Subcutaneous adipose tissue (tissue), 4 donors: Measurements from ENCODE around the gene EXTL1. TPM values are rescaled to one million over a fixed set of nuclear protein-coding genes. Genes with fewer than 3 reads are reported as not detected.

Experiments
- total RNA-seq, 4 donors: library from RNA; depleted of rRNA; stranded (reverse); fragments of >200 nt; gene quantifications; one replicate each; pipeline ENCODE4 v1.1.0, GENCODE V29; 2016
- TF ChIP-seq, protein P1 (sequence below): fragments of 450-650 bp; IDR thresholded peaks from one replicate; pipeline ENCODE4 v1.5.1; 2016; ENCODE audit warnings: low read depth, mild to moderate bottlenecking, control low read depth, antibody characterized with exemption, moderate library complexity

Gene EXTL1
- total RNA-seq, 4 donors from 2014 or later: not detected

DNA sequence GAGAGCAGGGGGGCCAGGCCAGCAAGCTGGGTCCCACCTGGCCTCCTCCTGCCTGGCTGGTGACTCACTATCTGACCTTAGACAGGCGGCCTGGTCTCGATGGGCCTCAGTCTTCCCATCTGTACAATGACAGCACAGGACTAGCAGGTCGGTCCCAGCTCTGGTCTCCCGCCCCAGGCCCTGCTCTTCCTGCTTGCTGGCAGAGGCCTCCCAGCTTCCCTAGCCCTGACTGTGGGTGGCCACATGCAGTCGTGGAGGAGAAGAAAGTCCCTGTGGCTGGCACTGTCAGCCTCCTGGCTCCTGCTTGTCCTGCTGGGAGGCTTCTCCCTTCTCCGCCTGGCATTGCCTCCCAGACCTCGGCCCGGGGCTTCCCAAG, 817 bp downstream of the EXTL1 start:
- TF ChIP-seq, protein P1, sequence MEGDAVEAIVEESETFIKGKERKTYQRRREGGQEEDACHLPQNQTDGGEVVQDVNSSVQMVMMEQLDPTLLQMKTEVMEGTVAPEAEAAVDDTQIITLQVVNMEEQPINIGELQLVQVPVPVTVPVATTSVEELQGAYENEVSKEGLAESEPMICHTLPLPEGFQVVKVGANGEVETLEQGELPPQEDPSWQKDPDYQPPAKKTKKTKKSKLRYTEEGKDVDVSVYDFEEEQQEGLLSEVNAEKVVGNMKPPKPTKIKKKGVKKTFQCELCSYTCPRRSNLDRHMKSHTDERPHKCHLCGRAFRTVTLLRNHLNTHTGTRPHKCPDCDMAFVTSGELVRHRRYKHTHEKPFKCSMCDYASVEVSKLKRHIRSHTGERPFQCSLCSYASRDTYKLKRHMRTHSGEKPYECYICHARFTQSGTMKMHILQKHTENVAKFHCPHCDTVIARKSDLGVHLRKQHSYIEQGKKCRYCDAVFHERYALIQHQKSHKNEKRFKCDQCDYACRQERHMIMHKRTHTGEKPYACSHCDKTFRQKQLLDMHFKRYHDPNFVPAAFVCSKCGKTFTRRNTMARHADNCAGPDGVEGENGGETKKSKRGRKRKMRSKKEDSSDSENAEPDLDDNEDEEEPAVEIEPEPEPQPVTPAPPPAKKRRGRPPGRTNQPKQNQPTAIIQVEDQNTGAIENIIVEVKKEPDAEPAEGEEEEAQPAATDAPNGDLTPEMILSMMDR: no peak

DNA sequence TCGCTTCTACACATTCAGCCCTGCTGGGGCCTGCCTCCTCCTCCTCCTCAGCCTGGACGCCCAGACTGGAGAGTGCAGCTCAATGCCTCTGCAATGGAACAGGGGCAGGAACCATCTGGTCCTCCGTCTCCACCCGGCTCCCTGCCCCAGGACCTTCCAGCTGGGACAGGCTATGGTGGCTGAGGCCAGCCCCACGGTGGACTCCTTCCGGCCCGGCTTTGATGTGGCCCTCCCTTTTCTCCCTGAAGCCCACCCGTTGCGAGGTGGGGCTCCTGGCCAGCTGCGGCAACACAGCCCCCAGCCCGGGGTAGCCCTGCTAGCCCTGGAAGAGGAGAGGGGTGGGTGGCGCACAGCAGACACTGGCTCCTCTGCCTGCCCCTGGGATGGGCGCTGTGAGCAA, 1.4 kb downstream of the EXTL1 start:
- TF ChIP-seq, protein P1: no peak

DNA sequence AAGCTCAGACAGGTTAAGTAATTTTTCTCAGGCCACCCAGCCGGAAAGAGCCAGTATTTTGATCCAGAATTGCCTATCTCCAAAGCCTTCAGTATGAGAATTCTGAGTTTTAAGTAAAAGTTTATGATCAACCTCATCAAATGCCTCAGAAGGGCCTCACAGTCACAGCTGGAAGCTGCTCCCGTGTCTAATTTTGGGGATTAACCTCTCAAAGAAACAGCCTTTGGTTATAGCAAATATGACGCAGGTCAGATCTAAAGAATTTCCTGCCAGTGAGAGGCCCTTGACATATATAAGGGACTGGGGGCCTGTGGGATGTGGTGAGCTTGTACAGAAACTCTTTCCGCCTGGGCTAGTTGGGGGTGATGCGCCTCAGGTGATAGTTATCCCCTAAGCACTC, 2.3 kb downstream of the EXTL1 start:
- TF ChIP-seq, protein P1: no peak

DNA sequence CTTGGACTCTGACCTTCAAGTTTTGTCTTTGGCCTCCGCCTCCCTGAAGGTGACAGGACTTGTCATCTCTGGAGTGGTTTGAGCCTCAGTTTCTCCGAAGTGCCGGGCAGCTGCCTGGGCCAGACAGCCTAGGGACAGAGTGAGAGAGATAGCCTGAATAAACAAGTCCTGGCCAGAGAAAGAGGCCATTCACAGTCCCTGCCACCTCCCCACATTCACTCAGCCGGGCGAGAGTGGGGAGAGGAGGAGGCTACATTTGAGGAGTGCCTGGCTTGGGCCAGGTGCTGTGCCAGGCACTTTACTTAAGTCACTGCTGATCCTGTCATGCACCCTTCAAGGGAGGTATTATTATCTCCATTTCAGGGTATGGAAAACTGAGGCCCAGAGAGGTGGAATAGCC, 3.5 kb downstream of the EXTL1 start:
- TF ChIP-seq, protein P1: no peak

DNA sequence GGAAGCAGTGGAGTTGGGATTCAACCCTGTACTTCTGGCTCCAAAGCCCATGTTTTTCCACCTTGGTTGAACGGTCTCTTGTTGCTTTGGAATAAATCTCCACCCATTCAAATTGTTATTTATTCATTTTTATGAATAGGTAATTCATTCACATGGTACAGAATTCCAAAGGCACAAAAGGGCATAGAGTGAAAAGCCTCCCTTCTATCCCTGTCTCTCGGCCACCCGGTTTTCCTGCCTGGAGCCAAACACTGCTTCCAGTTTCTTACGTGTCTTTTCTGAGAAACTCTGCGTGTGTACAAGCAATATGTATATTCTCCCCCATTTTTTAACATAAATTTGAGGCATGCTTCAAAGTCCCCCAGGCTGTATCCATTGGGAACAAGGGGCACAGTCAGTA, 3.9 kb downstream of the EXTL1 start:
- TF ChIP-seq, protein P1: no peak

DNA sequence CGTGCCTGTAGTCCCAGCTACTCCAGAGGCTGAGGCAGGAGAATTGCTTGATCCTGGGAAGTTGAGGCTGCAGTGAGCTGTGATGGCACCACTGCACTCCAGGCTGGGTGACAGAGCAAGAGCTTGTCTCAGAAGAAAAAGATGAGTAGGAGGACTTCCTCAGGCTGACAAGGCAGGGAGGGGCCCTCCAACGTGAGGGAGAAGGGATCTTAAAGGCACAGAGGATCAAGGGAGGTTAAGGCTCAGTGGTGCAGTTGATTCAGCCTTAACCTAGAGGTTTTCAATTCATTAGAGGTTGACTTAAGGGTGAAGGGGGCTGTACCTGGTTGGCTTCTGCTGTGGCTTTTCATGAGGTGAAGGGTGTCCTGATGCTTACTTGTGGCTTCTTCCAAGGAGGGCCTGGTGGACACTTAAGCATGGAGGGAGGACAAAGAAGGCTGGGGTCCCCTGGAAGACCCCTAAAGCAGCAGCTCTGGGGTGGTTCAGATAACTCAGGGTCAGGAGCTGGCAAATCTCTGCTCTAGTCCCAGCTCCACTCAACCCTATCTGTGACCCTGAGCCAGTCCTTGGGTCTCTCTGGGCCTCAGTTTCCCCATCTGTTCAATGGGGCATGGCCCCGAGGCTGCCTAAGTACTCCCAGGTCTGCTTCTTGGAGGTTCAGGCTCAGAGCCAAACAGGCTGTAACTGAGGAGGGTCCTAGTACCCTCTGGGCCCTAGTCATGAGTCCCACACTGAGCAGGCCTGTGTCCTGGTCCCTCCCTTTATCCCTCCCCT, 6.3 kb downstream of the EXTL1 start:
- TF ChIP-seq, protein P1: no peak

DNA sequence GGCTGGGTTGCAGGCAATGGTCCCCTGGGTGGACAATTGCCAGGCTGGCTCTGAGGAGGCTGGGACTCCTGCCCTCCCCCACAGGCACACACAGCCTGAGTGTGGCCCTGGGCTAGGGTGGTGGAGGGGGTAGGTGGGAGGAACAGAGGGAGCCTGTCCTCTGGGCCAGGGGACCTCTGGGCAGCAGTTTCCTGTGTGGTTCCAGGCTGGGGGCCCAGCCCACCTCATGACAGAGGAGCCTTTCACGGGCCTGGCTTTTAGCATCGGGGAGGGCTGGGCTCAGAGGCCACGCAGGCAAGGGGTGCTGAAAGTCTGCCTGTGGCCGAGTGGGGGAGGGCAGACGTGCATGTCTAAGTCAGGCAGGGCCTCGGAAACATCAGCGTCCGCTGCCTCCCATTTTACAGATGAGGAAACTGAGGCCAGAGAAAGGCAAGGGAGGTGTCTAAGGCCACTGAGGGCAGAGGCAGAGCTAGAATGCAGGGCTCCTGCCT, 7.0 kb downstream of the EXTL1 start:
- TF ChIP-seq, protein P1: no peak
